NCI-H774 (cell line): ENCODE results near the gene TCERG1L.
"Not testable (repeated sequence)": the region's sequence is repeated elsewhere in the genome, so short reads cannot be mapped to it uniquely, and the experiment has no call there.

Source experiments
- DNase-seq: peaks from one replicate; lab custom pipeline; 2025; lab: John Stamatoyannopoulos, UW

Gene TCERG1L

GRCh38 chr10:131249238-131249954, 62.1 kb downstream of the TCERG1L start:
- peak; percentile 19 for DNase-seq

- DNase-seq: no peak
Observed at GRCh38 chr10:131248376-131249165, 63.0 kb downstream of the TCERG1L start.

- DNase-seq: no peak
Observed at GRCh38 chr10:131247873-131248272, 63.6 kb downstream of the TCERG1L start.

GRCh38 chr10:131246775-131247174, 64.7 kb downstream of the TCERG1L start:
- DNase-seq: no peak

GRCh38 chr10:131246089-131246488, 65.4 kb downstream of the TCERG1L start:
- no peak for DNase-seq

GRCh38 chr10:131245475-131246059, 66.0 kb downstream of the TCERG1L start:
- no peak for DNase-seq

- DNase-seq: no peak
Observed at GRCh38 chr10:131244836-131245235, 66.7 kb downstream of the TCERG1L start.

GRCh38 chr10:131243076-131243475, 68.4 kb downstream of the TCERG1L start:
- DNase-seq: no peak

- DNase-seq: no peak
Observed at GRCh38 chr10:131242007-131242406, 69.5 kb downstream of the TCERG1L start.

- DNase-seq: no peak
Observed at GRCh38 chr10:131240691-131241090, 70.8 kb downstream of the TCERG1L start.

- DNase-seq: no peak
Observed at GRCh38 chr10:131239926-131240325, 71.6 kb downstream of the TCERG1L start.

GRCh38 chr10:131239450-131239849, 72.1 kb downstream of the TCERG1L start:
- DNase-seq: no peak

GRCh38 chr10:131238669-131239280, 72.7 kb downstream of the TCERG1L start:
- no peak for DNase-seq

- no peak for DNase-seq
Observed at GRCh38 chr10:131237991-131238651, 73.4 kb downstream of the TCERG1L start.

- DNase-seq: not testable (repeated sequence)
Observed at GRCh38 chr10:131234606-131235005, 76.9 kb downstream of the TCERG1L start.

GRCh38 chr10:131233611-131234258, 77.8 kb downstream of the TCERG1L start:
- no peak for DNase-seq

GRCh38 chr10:131231965-131232541, 79.5 kb downstream of the TCERG1L start:
- no peak for DNase-seq

- no peak for DNase-seq
Observed at GRCh38 chr10:131231323-131231964, 80.1 kb downstream of the TCERG1L start.

- no peak for DNase-seq
Observed at GRCh38 chr10:131230641-131231322, 80.7 kb downstream of the TCERG1L start.

GRCh38 chr10:131230166-131230565, 81.4 kb downstream of the TCERG1L start:
- no peak for DNase-seq
